ENCODE results near the gene AHCYL1. TPM values are rescaled to one million over a fixed set of nuclear protein-coding genes. Genes with fewer than 3 reads are reported as not detected.

The AHCYL1 gene
- 37.6 TPM for total RNA-seq

DNA sequence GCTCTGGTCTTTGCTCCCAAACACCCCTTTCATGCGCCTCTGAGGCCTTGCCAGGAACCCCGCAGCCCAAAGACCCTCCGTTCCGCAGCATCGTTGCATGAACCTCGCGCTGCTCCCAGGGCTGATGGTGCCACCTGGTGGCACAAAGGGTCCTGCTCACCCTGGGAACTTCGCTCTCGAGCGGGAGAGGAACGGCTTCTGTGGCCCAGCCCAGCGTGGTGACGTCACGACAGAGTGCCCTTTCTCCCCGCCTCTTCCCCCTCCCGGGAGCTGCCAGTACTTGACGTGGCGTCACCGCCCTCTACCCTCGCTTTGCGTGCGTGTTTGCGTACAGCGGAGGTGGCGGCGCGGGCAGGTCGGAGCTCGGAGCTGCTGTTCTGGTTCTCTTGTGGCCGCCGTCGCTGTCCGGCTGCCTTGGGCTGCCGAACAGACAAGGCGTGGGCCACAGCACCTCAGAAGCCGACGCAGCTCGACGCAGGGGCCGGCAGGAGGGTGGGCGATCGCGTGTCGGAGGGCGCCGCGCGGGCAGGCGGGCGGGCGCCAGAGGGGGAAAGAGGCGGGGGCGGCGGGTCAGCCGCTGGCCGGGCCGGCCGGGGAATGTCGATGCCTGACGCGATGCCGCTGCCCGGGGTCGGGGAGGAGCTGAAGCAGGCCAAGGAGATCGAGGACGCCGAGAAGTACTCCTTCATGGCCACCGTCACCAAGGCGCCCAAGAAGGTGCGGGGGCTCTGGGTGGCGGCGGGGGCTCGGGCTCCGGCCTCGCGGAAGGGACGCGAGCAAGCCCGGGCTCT lies at the start of gene AHCYL1:
Gene AHCYL1 (plus strand): TSS at position 310 of the 791 bp plus-strand sequence. CDS start 288 bp downstream, at position 598.

DNA sequence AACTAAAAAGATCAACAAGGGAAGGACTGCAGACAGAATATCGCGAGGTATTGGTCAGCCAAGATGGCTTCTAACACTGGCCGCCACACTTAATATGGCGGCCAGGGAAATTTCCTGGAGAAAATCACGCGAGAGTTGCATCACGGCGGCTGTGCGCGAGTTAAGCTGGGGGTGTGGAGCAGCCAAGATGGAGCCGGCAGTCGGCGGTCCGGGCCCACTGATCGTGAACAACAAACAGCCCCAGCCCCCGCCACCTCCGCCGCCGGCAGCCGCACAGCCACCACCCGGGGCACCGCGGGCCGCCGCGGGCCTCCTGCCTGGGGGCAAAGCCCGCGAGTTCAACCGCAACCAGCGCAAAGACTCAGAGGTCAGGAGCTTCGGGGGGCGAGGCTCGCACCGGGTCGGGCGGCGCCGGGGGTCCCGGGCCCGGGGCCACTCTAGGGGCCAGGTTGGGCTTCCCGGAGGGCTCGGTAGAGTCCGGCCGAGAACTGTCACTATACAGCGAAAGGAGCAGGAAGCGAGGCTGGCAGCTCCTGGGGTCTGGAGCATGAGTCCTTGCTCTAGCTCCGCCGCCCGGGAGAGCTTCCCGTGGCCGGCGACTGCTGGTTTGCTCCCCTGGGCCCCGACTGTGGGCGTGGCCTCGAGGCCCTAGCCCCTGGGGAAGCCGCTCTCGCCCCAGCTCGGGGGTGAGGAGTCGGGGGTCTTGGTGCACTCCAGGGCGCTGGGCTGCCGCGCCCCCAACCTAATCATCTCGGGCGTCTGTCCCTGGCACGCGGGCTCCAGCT lies 50.1 kb downstream of the AHCYL1 start, which contains the start of gene STRIP1:
Gene STRIP1 (plus strand): TSS at position 174 of the 785 bp plus-strand sequence. CDS start 14 bp downstream, at position 188.

DNA sequence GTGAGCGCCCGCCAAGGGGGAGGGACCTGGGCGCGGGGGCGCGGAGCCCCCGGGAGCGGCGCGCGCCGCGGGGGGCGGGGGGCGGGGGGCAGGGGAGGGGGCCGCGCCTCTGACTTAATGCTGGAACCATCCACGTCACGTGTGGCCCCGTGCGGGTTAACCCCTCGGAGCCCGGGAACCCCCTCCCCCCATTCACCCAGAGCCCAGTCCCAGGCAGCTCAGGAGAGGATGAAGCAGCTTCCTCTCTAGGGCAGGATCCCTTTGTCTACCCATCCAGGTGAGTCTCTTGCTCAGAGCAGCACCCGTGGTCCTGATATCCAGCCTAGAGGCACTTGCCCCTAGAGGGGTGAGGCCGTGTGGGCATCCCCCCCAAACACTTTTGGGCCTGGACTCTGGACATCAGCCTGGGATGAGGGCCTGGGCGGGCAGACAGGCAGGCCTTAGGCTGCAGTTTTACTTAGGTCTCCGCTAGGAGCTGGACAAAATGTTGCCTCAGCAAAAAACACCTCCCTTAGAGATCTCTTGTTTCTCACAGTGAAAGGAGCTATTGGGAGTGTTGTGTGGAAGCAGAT lies 86.2 kb downstream of the AHCYL1 start, which contains the start of gene ALX3:
Gene ALX3 (minus strand): TSS at position 2 of the 572 bp plus-strand sequence. CDS start 60 bp downstream, outside the sequence.

Other genes starting within 250 kb of the AHCYL1 start
- 55.7 TPM for gene GSTM3, start 243.7 kb upstream of the AHCYL1 start, total RNA-seq
- gene EPS8L3, start 220.8 kb upstream of the AHCYL1 start, total RNA-seq: not detected
- 3.8 TPM for gene CSF1, start 73.9 kb upstream of the AHCYL1 start, total RNA-seq
- gene STRIP1, start 49.9 kb downstream of the AHCYL1 start, total RNA-seq: 165 TPM
- gene ALX3, start 85.9 kb downstream of the AHCYL1 start, total RNA-seq: not detected
- not detected for gene UBL4B, start 127.7 kb downstream of the AHCYL1 start, total RNA-seq
- 27.2 TPM for gene SLC6A17, start 165.7 kb downstream of the AHCYL1 start, total RNA-seq
- 5.9 TPM for gene KCNC4, start 225.5 kb downstream of the AHCYL1 start, total RNA-seq